NCI-H2107 (cell line): ENCODE results near the gene CSNK2A1.
"Not testable (repeated sequence)": the region's sequence is repeated elsewhere in the genome, so short reads cannot be mapped to it uniquely, and the experiment has no call there.

Experiments used
- DNase-seq: peaks from one replicate; lab custom pipeline; 2025; lab: John Stamatoyannopoulos, UW

Gene CSNK2A1

DNA sequence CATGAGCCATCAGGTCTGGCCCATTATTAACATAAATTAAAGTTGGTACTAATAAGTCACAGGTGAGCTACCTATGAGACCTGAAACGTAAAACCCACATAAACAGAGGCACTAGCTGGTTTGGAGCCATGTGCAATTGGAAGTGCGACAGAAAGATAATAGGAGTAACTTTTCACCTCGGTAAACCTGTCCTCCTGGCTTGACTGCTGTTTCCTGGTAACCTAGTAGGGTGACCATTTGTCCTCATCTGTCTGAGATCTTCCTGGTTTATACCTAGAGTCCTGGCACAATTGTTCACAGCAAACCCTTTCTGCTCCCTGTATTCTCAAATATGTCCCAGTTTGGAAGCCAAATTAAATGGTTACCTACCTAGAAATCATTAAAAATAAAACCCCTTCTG, 88.6 kb downstream of the CSNK2A1 start:
- DNase-seq = no peak

DNA sequence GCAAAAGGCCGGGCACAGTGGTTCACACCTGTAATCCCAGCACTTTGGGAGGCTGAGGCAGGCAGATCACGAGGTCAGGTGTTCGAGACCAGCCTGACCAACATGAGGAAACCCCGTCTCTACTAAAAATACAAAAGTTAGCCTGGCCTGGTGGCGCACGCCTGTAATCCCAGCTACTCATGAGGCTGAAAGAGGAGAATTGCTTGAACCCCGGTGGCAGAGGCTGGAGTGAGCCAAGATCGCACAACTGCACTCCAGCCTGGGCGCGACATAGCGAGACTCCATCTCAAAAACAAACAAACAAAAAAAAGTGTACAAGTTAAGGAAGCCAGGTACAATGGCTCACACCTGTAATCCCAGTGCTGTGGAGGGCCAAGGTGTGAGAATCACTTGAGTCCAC, 91.6 kb downstream of the CSNK2A1 start:
- not testable (repeated sequence) for DNase-seq

DNA sequence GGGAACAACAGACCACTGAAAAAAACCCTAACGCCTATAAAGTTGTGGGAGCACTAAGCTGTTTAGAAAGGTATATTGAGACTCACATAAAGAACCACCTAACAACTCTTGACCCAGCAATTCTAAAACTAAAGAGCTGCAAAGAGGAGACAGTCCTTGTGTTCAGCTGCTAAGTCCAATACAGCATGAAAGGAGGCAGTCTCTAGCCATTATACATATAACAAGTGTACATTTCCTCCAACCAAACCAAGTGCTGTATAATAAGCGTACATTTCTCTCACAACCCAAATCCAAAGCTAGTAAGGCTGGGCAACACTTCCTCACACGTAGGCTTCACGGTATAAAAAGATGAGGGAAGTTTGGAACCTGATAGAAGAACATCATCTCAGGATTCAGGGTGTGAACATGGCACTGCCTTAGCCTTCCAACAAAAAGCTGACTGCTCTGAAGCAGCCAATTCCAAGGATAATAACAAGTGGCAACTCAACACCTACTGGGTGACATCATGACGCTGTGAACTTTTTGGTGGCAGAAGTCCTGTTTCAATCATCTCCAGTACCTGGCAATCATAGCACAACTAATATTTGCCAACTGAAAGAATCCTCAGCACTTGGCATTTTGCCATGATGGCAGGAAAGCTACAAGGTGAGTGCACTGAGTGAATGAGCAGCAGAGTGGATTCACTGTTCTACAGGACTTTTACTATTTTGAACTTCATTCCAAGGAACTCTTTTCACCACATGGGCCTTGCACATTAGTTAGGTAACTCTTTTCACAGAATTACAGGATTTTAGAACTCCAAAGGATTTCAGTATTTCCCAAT, 97.9 kb downstream of the CSNK2A1 start:
- DNase-seq = no peak

DNA sequence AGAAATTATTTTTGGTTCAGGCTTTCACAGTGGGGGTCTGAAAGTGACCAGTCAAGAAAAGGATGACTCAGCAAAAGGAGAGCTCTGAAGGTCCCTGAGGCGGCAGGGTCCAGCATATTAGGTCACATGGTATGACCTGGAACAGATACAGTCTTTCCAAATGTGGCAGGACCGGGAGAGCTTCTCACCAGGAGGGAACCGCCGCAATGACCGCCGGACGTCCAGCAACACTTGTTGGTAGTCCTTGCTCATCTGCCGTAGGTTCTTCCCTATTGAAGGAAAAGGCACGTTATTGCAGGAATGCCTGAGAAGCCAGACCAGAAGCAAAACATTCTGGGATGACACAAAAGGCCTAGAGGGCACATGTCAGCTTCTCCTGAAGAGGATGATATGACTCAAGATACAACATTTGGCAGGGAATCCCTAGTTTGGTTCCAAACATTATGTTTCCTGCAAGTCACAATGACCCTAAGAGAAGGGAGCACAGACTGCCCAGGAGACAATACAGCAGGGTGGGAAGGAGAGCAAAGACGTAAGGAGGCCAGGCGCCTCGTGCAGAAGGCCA, 98.6 kb downstream of the CSNK2A1 start:
- DNase-seq = no peak

DNA sequence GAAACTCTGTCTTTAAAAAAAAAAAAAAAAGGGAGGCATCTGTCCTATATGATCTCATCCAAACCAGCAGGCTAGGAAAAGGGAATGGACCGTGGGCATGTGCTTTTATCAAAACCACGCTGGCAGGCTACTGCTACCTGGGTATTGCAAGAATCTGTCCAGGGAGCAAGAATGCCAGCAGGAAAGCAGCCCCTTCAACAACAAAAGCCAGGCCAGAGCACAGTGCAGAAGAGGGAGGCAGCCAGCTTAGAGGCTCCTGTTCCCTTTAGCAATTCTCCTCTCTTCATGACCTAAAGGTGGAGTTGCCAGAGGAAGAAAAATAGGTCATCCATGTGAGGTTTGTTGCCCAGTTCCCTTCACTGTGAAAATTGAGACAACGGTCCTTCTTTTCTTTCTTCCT, 99.5 kb downstream of the CSNK2A1 start:
- no peak for DNase-seq

DNA sequence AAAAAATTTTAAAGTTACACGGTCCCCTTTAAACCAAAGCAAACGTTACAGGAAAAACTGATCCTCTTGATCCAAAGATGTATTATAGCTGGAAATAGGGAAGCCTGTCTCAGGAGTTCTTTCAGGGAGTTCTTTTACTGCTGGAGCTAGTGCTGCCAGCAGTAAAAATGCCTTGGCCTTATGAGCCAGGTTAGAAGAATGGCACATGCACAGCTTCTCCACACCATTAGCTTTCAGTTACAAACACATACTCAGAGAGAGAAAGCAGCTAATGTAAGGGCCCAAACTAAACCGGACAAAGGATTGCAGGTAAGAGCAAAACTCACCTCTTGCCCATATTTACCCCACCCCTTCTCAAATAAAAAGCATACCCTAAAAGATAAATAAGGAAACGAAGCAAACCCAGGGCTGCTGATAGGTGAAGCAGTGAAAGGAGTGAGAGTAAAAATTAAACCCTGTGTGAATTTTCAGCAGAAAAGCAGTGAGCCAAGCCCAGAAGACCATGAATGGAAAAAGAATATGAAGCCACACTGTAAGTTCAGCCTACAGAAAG, 100.3 kb downstream of the CSNK2A1 start:
- no peak for DNase-seq

DNA sequence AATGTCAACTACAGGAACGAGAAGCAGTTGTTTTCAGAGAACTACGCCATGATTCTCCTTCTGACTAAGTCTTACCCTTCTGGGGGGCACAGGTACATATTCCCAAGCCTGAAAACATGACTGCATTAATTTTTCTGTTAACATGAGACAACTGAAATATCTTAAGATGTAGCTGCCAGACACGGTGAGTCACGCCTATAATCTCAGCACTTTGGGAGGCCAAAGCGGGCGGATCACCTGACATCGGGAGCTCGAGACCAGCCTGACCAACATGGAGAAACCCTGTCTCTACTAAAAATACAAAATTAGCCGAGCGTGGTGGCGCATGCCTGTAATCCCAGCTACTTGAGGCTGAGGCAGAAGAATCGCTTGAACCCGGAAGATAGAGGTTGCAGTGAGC, 103.0 kb downstream of the CSNK2A1 start:
- no peak for DNase-seq

DNA sequence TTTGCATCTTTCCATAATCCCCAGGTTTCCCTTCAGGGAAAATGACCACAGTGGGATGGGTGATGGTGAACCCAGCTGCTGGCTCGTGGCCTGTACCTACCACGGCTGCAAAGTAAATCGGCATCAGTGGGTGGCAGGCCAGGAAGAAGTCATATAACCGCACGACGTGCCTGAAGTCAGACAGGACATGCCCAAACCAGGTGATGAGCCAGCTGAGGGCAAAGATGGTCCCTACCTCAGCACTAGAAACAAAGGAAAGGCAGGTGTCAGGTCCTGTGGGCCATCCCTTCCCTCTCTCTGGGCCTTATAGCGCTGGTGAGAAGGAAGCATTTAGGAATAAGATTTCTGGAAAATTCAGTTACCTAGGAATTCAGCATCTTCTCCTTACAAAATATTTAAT, 103.4 kb downstream of the CSNK2A1 start:
- DNase-seq = no peak

DNA sequence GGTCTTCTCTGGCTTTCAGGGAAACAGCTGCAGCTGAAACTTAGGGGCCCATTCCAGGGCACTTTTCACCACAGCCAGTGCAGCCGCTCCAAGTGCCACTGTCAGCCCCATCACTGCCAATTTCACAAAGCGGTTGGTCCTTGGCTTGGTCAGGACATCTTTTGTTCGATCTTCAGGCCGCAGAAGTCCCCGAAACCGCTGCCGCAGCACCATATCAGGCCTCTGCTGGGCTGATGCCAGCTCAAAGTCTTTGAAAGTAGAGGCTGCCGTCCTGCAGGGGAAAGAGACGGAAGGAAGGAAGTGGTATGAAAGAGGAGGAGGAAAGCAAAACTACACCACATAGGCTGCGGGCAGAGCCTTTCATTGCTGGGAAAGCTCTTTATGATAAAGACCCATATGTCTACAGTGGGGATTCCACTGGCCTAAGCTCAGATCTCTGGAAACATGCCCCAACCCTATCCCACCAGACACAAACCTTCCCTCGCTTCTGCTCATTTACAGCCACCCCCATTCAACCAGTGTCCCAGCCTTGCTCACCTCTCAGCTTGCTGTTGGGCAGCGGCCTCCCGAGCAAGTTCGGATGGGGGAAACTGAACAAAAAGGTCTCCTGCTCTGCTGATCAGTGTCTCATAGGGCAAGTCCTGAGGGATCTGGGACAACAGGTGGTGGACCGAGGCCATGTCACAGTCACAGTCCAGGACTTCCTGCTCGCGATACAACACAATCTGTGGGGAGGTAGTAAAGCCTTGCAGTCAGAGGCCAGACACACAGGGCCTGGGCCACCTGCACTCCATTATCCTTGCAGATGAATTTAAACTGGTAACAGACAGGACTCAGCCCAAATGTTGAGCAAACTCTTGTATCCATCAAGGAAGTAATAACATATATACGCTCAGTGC, 104.8 kb downstream of the CSNK2A1 start:
- DNase-seq = no peak

DNA sequence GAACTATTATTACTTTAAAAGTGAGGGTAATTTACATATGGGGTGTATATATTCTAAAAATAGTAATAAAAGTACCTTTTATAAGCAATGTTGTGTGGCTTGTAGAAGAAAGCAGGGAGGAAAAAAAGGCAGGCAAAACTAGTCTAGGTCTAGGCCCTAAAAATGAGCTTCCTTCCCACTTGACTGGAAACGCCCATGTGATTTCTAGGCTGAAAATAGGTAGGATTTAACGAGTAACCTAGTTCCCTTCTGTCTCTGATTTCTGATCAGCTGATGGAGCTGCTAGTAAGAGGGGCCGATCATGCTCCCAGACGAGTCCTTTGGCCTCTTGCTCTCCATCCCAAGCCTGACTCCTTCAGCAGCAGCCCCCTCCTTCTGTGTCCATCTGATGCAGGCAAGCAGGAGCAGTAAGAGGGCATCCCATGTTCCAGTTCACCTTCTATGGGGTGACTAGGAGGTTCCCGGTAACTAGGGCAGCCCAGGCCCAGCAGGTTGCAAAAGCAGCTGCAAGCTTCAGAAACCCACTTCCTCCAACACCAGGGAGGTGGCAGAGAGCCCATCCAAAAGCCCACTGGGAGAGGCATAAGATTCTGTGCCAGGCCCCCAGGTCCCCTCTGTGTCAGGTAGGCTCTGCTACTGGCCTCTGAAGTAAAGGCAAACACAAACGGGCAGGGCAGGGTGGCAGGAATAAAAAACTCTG, 105.7 kb downstream of the CSNK2A1 start:
- DNase-seq = no peak

DNA sequence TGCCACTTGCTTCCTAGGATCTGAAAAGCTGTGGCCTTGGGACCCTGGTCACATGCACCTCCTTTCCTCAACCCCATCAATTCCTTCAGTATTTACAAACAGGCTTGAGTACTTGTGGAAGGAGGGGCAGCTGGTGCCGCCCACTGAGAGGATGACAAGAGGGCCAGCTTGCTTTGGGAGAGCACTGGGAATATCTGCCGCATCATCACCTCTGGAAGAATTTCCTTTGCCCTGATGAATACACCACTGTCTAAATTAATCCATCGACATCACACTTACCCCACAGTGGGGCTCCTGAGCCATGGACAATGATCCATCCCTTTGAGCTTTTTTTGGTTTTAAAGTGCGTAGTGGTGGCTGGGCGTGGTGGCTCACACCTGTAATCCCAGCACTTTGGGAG, 107.1 kb downstream of the CSNK2A1 start:
- DNase-seq = no peak

DNA sequence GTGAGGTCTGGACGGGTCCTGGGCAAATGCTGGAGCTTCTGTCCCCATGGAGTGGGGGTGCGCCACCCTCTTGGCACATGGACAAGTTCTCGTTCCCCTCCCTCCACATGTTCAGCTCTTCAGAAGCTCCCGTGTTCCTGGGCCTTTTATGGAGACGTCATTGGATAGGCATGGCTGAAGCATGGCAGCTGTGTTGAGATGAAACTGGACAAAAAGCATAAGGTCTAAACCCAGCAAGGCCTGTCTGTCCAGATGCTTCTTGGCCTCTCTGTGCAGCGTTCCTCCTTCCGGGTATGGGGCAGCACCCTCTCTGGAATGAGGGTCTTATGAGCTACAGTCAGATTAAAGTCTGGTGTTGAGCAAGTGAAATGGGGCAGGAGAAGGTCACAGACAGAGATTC, 108.0 kb downstream of the CSNK2A1 start:
- DNase-seq = no peak

DNA sequence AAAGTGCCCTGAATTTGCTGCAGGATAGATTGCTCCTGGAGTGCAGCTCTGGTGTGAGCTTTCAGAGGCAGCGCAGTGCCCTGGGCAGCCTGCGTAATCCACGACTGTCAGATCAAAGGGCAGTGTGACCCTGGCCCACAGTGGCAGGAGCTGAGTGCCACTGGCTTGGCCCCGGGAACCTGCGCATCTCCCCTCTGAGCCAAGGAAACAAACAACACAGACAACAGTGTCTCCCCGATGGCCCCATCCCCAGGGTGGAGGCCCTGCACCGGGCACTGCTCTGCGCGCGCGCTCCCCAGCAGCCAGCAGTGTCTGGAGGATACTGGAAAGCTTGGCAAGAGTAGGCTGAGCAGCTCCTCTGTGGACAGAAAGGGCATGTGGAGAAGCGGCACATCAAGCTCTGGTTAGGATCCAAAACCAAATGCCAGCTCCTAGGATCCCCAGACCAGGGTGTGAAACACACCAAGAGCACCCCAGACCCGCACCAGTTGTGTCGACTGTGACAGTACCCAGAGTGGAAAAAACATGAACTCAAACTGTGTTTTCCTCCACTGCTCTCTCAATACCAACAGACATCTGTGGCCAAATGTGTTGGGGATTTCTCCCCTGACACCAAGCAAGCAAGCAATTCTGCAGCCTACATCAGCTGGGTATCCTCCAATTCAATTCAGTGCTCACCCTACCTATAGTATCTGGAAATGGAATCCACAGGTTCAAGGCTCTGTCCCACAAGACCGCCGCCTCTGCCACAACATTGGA, 108.8 kb downstream of the CSNK2A1 start:
- DNase-seq = no peak

DNA sequence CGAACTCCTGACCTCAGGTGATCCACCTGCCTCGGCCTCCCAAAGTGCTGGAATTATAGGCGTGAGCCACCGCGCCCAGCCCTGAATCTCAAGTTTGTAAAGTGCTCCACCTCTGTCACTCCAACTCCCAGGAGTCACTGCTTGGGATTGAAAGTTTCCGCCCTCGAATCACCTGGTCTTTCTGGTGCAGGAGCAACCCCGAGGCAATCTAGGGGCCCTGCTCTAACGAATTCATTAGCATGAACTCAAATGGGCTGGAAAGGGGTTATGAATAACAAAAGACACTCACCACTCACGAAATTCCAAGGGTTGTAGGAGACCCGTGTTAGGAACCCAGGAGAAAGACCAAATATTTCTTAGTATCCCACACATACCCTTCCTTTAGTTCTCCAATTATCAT, 109.4 kb downstream of the CSNK2A1 start:
- DNase-seq = no peak

DNA sequence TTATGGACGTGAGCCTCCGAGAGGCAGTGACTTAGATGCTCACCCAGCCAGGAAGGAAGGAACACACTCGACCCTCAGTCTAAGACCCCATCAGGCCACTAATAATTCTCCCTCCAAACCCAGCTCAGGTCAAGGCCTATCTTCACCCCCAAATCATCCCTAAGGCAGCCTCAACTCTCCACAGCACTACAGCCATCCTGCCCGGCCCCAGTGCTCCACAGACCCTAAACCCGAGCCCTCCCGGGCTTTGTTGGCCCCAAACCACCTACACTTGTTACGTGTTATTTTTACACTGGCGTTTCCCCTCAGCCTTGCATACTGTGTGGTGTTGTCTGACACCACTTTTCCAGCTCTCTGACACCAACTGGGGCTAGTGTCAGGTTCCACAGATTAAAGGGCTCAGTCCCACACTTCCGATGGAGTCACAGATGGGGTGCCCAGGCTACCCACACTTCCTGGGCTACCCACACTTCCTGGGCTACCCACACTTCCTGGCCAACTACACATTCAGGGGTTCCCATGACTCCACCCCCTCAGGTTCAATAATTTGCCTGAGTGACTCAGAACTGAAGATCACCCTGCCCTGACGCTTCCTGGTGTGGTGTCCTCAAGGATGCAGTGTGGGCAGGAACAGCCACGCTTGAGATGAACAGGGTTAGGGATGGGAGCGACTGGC, 110.2 kb downstream of the CSNK2A1 start:
- no peak for DNase-seq

DNA sequence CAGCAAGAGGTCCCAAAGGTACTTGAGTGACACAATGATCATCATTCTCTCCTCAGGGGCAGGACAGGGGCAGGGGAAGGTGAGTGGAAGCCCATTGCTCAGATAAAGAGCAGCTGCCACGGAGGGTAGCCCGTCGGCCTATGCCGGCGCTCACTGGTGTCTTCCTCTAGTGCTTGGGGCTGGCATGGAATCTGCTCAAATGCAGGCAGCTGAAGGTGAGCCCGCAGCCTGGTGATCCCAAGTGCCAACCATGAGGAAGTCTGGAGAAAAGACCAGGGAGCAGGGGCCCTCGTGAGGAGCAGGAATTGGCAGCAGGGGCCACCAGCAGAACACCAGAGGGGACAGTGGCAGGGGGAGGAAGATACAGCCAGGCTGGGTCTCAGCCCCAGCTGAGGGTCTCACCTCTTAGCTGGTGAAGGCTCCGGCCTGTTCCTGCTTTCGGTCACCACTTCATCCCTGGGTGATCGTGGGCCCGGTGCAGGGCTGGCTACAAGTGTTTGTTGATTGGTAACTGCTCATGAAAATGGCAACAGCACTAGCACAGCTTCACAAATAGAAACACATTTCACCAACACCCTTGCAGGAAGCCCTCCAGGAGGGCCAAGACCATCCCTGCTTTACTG, 110.8 kb downstream of the CSNK2A1 start:
- no peak for DNase-seq

DNA sequence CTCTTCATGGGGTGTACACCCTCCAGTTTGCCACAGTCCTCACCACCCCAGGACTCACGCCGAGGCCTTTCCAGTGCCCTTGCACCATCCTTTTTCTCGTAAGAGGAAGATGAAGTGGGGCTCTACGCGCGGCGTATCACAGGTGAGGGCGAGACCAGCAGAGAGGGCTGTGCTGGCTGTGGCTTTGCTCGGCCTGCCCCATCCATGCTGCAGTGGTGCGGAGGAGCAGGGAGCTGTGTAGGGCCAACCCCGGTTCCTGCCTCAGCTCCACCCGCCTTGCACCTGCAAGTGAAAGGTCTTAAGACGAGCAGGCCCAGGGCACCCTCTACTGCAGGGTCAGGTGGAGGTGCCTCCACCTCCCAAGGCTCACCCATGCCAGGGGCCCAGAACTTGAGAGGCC, 111.4 kb downstream of the CSNK2A1 start:
- no peak for DNase-seq

DNA sequence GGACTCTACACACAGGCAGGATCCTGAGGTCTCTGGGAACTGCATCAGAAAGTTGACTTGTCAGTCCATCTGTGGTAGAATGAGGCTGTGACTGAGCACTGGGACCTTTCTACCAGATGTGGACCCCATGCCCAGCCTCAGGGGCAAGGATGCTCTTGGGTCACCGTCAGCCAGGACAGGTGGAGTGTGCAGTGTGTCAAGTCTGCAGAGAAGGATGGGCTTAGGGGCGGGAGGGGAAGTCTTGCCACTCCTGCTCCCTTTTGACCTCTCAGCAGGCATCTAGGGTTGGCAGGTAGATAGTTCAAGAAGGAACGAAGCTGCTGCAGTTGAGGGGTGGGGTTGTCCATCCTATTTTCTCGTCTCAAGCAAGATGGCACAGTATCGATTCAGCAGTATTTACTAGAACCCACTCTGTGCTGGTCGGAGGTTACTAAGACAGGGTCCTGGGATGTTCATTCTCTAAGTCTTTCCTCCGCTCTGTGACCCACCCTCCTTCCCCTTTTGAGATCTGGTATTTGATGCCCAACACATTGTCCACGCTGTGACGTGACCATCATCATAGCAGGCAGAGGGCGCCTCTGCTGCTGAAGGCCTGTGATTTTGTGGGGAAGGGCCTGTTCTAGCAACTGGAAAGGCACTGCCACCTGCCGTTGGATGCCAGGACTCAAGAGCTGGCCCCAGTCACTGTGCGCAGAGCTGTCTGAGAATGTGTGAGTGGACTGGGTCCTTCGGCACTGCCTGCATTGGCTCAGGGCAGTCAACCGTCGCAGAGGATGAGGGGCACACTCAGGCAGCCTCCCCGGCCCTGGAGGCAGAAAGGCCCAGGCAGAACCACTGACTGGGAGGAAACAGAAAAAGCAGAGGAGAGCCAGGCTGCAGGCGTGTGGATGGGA, 112.3 kb downstream of the CSNK2A1 start:
- DNase-seq = peak; percentile 33
